Uterus (tissue), 4 donors: ENCODE measurements around the gene STRN3. TPM values are rescaled to one million over a fixed set of nuclear protein-coding genes. Genes with fewer than 3 reads are reported as not detected.

Source experiments
- DNase-seq, 2 donors: peaks; one replicate each; pipeline ENCODE4 v3.0.0-alpha.2; 2019 to 2020
- H3K27ac ChIP-seq, 2 donors: fragments of 200-600 bp; sonication (generic); 1 replicate in 1 of 2; 2 replicates in 1 of 2; pipeline ENCODE4 v1.5.1; 2016 to 2018
- H3K27me3 ChIP-seq, 2 donors: fragments of 200-600 bp; sonication (generic); one replicate each; pipeline ENCODE4 v1.5.1; 2018 to 2019; ENCODE audit warnings: control low read depth in 1 of 2
- H3K36me3 ChIP-seq, 2 donors: fragments of 200-600 bp; sonication (generic); one replicate each; pipeline ENCODE4 v1.5.1; 2019; ENCODE audit warnings: control low read depth in 1 of 2
- H3K4me1 ChIP-seq, 2 donors: fragments of 200-600 bp; sonication (generic); one replicate each; pipeline ENCODE4 v1.5.1; 2018 to 2019; ENCODE audit warnings: control low read depth in 1 of 2
- H3K4me3 ChIP-seq, 2 donors: fragments of 200-600 bp; sonication (generic); 1 replicate in 1 of 2; 2 replicates in 1 of 2; pipeline ENCODE4 v1.5.1; 2018 to 2019; ENCODE audit warnings: mild to moderate bottlenecking in 1 of 2
- H3K9me3 ChIP-seq, 2 donors: fragments of 200-600 bp; sonication (generic); one replicate each; pipeline ENCODE4 v1.5.1; 2019; ENCODE audit warnings: control low read depth in 1 of 2
- POLR2A ChIP-seq, 2 donors: fragments of 450-650 bp; IDR thresholded peaks; one replicate each; pipeline ENCODE4 v1.6.1; 2016; ENCODE audit warnings: antibody characterized with exemption in 2 of 2, mild to moderate bottlenecking in 1 of 2, moderate library complexity in 1 of 2
- intact Hi-C: fragments of 100-400 bp; cut with DNase I; formaldehyde crosslinking; loops from one replicate; pipeline ENCODE4 v1.15.1; 2023; ENCODE audit warnings: low total_unique reads
- total RNA-seq, 4 donors: library from RNA; depleted of rRNA in 3 of 4; stranded (reverse); fragments of >200 nt in 3 of 4; gene quantifications; one replicate each; pipeline versions ENCODE4 v1.1.0 to v1.2.4, GENCODE V29; 2014 to 2023
- TF ChIP-seq, protein P1 (sequence below), 4 experiments: fragments of 200-600 bp in 2 of 4; fragments of 450-650 bp in 2 of 4; sonication (generic) in 2 of 4; IDR thresholded peaks; one replicate each; pipeline ENCODE4 v1.5.1; 2016 to 2019; ENCODE audit warnings: antibody characterized with exemption in 4 of 4, mild to moderate bottlenecking in 2 of 4, moderate library complexity in 1 of 4
- donor health status: DM: yes; HTN: yes; CAD: no.

Gene STRN3
- total RNA-seq, 4 donors from 2014 or later: 25.9 to 82.0 (median 65.0) TPM

DNA sequence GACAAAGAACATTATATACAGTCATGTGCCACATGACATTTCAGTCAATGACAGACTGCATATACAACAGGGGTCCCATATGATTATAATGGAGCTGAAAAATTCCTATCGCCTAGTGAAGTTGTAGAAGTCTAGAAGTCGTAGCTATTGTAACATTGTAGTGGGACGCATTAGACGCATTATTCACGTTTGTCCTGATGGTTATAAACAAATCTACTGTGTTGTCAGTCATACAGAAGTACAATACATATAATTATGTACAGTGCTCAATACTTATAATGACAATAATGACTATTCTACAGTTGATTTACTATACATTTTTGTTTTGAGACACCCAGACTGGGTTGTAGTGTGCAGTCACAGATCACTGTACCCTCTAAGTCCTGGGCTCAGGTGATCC, 64.8 kb downstream of the STRN3 start:
- Histone ChIP-seq H3K9me3 (peaks cover 0 to 6% of the 10 kb centered on the region in 2 donors), H3K4me3 (no peak overlapping the region), H3K27ac (no peak overlapping the region), H3K27me3 (no peaks in the 10 kb centered on the region), H3K36me3 (no peaks in the 10 kb centered on the region), H3K4me1 (no peaks in the 10 kb centered on the region)
- intact Hi-C loops: no loop called here
- TF ChIP-seq, protein P1, sequence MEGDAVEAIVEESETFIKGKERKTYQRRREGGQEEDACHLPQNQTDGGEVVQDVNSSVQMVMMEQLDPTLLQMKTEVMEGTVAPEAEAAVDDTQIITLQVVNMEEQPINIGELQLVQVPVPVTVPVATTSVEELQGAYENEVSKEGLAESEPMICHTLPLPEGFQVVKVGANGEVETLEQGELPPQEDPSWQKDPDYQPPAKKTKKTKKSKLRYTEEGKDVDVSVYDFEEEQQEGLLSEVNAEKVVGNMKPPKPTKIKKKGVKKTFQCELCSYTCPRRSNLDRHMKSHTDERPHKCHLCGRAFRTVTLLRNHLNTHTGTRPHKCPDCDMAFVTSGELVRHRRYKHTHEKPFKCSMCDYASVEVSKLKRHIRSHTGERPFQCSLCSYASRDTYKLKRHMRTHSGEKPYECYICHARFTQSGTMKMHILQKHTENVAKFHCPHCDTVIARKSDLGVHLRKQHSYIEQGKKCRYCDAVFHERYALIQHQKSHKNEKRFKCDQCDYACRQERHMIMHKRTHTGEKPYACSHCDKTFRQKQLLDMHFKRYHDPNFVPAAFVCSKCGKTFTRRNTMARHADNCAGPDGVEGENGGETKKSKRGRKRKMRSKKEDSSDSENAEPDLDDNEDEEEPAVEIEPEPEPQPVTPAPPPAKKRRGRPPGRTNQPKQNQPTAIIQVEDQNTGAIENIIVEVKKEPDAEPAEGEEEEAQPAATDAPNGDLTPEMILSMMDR (IDR thresholded peaks at IDR 0.05): no peak
- no peak for TF ChIP-seq POLR2A (IDR thresholded peaks at IDR 0.05)
- DNase-seq: no peak

DNA sequence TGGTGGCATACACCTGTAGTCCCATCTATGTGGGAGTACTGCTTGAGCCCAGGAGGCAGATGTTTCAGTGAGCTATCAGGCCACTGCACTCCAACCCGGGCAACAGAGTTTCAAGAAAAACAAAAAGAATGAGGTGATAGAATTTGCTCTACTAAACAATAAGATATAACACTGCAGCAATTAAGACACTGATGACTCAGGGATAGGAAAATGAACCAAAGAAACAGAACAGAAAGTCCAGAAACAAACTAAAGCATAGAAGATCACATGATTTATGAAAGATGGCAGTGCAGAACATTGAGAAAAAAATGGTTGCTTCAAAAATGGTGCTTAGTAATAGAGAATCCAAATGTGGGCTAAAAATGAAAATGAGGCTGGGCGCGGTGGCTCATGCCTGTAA, 66.0 kb downstream of the STRN3 start:
- intact Hi-C loops: no loop called here

DNA sequence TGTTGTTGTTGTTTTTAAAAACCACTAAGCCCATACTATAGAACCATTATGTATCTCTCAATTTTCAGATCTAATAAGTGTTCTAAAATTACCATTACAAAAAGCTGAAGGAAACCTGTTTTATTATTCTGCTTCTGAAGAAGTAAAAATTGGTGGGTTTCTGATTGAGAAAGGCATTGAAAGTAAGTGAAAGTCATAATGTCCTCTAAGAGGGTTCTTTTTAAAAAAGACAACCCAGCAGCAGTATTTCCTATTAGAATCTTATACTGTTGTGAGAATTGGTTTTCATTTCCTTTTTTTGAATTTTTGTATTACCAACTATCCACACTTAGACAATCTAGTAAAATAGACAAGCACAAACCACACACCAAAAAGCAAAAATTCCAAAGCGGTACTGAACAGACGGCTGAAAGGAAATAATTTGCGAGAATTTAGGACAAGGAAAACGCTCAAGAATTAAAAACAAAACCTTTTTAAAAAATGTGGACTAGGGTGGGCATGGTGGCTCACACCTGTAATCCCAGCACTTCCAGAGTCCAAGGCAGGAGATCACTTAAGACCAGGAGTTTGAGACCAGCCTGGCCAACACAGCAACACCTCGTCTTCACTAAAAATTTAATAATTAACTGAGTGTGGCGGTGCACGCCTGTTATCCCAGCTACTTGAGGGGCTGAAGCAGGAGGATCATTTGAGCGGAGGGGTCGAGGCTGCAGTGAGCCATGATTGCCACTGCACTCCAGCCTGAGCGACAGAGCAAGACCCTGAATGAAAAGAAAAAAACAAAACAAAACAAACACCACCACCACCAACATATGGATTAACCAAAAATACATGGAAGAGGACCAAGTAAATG, 67.4 kb downstream of the STRN3 start:
- H3K4me3 ChIP-seq: no peak overlapping the region
- no peaks in the 10 kb centered on the region for H3K27me3 ChIP-seq
- H3K27ac ChIP-seq: no peak overlapping the region
- H3K4me1 ChIP-seq: no peaks in the 10 kb centered on the region
- H3K36me3 ChIP-seq: no peaks in the 10 kb centered on the region
- DNase-seq: no peak
- intact Hi-C loops: no loop called here
- TF ChIP-seq, protein P1 (IDR thresholded peaks at IDR 0.05): no peak
- TF ChIP-seq POLR2A (IDR thresholded peaks at IDR 0.05): no peak
- no peaks in the 10 kb centered on the region for H3K9me3 ChIP-seq

More for the DNA sequence above, 66.0 kb downstream of the STRN3 start:
- no peak for DNase-seq
- Histone ChIP-seq H3K9me3 (no peaks in the 10 kb centered on the region), H3K4me3 (no peak overlapping the region), H3K27ac (no peak overlapping the region), H3K4me1 (no peaks in the 10 kb centered on the region), H3K36me3 (no peaks in the 10 kb centered on the region), H3K27me3 (no peaks in the 10 kb centered on the region)
- TF ChIP-seq, protein P1 (IDR thresholded peaks at IDR 0.05): no peak
- no peak for TF ChIP-seq POLR2A (IDR thresholded peaks at IDR 0.05)

DNA sequence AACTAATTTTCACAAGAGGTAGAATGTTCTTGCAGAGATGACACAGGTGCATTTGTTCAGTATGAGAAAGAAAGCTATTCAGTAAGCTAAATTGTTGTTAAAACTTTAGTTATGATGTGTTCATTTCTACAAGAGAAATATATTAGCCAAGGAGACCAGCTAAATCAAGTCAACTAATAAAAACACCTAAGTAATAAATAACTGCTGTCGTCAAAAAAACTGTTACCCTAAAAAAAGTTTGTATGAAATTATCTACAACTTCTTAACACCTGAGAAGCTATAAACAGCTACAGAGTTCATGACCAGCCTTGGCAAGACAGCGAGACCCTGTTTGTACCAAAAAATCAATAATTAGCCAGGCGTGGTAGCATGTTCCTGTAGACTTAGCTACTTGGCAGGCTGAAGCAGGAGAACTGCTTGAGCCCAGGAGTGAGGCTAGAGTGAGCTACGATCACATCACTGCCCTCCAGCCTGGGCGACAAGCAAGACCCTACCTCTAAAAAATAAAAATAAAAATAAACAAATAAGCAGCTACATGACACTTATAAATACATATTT, 68.3 kb downstream of the STRN3 start:
- Histone ChIP-seq H3K4me3 (no peak overlapping the region), H3K9me3 (no peaks in the 10 kb centered on the region), H3K4me1 (no peaks in the 10 kb centered on the region), H3K36me3 (no peaks in the 10 kb centered on the region), H3K27me3 (no peaks in the 10 kb centered on the region), H3K27ac (no peak overlapping the region)
- no peak for DNase-seq
- TF ChIP-seq, protein P1 (IDR thresholded peaks at IDR 0.05): no peak
- TF ChIP-seq POLR2A (IDR thresholded peaks at IDR 0.05): no peak
- intact Hi-C loops: no loop called here

DNA sequence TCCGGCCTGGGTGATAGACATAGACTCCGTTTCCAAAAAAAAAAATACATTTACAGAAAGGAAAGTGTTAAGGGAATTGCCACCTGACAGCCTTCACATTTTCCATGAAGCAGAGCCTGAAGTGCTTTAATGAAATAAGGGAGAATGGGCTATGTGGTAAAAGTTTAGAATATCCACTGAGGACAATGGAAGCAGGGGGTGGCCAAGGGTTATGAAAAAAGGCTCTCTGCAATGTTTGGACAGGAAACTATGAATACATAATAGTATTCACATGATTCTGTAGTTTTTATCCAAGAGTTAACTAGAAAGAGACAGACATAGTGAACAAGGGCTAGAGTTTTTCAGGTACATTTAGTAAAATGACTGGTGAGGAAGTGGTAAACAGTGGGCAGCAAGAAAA, 76.5 kb downstream of the STRN3 start:
- H3K9me3 ChIP-seq: no peaks in the 10 kb centered on the region
- TF ChIP-seq, protein P1 (IDR thresholded peaks at IDR 0.05): no peak
- TF ChIP-seq POLR2A (IDR thresholded peaks at IDR 0.05): no peak
- H3K27me3 ChIP-seq: no peaks in the 10 kb centered on the region
- H3K4me3 ChIP-seq: no peak overlapping the region
- H3K36me3 ChIP-seq: no peaks in the 10 kb centered on the region
- no peak overlapping the region for H3K27ac ChIP-seq
- H3K4me1 ChIP-seq: no peaks in the 10 kb centered on the region
- no peak for DNase-seq
- intact Hi-C loops: no loop called here
